Naive thymus-derived CD8-positive, alpha-beta T cell (primary cell): ENCODE results near the gene HOXC10. TPM values are rescaled to one million over a fixed set of nuclear protein-coding genes. Genes with fewer than 3 reads are reported as not detected.

Experiments
- ATAC-seq, 2 donors: fragments of 150-1000 bp; cut with Tn5 transposase in 1 of 2; sonication (Bioruptor Pico), chemical (Tn5 transposase) in 1 of 2; 1 replicate in 1 of 2; 2 replicates in 1 of 2; pipeline ENCODE4 v1.10.0; 2021; ENCODE audit warnings: mild to moderate bottlenecking in 2 of 2, moderate library complexity in 2 of 2
- POLR2A ChIA-PET: fragments of 350-600 bp; sonication (Branson Sonifier 250); formaldehyde crosslinking; loops from one replicate; lab custom pipeline; 2021; ENCODE audit warnings: antibody characterized with exemption; lab: Charles Lee
- DNase-seq, 10 donors: peaks; one replicate each; pipeline versions ENCODE4 v3.0.0 to v3.0.0-alpha.2; 2020 to 2022
- H3K27ac Mint-ChIP-seq, 10 donors: one replicate each; pipeline ENCODE4 v1.8.0; 2020 to 2022; ENCODE audit warnings: mild to moderate bottlenecking in 10 of 10, mixed read lengths in 10 of 10, moderate library complexity in 4 of 10, inconsistent platforms in 1 of 10
- H3K27me3 Mint-ChIP-seq, 5 donors: one replicate each; pipeline ENCODE4 v1.8.0; 2021 to 2022; ENCODE audit warnings: mixed read lengths in 5 of 5
- H3K36me3 Mint-ChIP-seq, 3 donors: one replicate each; pipeline ENCODE4 v1.8.0; 2020 to 2022; ENCODE audit warnings: mixed read lengths in 3 of 3, mild to moderate bottlenecking in 2 of 3, inconsistent platforms in 1 of 3
- H3K4me1 Mint-ChIP-seq, 4 donors: one replicate each; pipeline ENCODE4 v1.8.0; 2021 to 2022; ENCODE audit warnings: mixed read lengths in 4 of 4
- H3K4me3 Mint-ChIP-seq, 10 donors: one replicate each; pipeline ENCODE4 v1.8.0; 2020 to 2022; ENCODE audit warnings: mild to moderate bottlenecking in 10 of 10, mixed read lengths in 10 of 10, moderate library complexity in 6 of 10, inconsistent platforms in 1 of 10
- H3K9me3 Mint-ChIP-seq, 9 donors: one replicate each; pipeline ENCODE4 v1.8.0; 2020 to 2022; ENCODE audit warnings: mixed read lengths in 9 of 9, mild to moderate bottlenecking in 3 of 9, inconsistent platforms in 1 of 9, moderate library complexity in 1 of 9
- polyA plus RNA-seq, 3 donors: library from polyadenylated mRNA; unstranded; fragments of 300-500 nt; fragmentation: Illumina TruSeq; gene quantifications; one replicate each; pipeline ENCODE4 v1.2.3, GENCODE V29; 2021
- total RNA-seq, 8 experiments: library from RNA in 2 of 8; stranded (reverse) in 2 of 8; gene quantifications; one replicate each; pipeline ENCODE4 v1.2.3 and lab custom pipeline; 2021 to 2026

HOXC10 gene
- not detected for total RNA-seq
- polyA plus RNA-seq, result not detected
- 0 to 0.09 (median 0) reads per million in 6 experiments for total RNA-seq (lab: John Stamatoyannopoulos, UW)

DNA sequence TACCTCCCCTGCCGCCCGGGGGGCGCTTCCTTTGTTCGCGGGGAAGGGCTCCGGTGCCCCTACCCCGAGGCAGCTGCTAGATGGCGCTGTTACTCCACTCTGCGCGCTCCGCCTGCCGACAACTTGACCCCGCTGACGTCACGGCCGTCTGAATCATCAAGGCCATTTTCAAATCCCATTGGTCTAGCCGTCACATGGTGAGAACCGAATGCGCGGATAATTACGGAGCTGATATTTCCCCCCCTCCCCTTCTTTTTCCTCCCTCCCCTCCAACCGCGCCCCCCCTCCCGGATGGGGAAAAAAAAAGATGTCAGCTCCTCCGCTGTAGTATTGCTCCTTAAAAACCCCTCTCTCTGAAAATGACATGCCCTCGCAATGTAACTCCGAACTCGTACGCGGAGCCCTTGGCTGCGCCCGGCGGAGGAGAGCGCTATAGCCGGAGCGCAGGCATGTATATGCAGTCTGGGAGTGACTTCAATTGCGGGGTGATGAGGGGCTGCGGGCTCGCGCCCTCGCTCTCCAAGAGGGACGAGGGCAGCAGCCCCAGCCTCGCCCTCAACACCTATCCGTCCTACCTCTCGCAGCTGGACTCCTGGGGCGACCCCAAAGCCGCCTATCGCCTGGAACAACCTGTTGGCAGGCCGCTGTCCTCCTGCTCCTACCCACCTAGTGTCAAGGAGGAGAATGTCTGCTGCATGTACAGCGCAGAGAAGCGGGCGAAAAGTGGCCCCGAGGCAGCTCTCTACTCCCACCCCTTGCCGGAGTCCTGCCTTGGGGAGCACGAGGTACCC lies at the start of gene HOXC10:
TSS of gene HOXC10 (plus strand) at position 246 of the 791 bp plus-strand sequence. CDS start at position 360, 114 bp downstream.
- POLR2A ChIA-PET, result interaction anchor here (0.5 to 0.6 kb wide), 2 partner anchors 50 to 485 kb away, joined by 3 to 8 read pairs; no protein-coding TSS in a partner anchor
- Mint-ChIP-seq H3K36me3 (peaks cover 0 to 4% (median 2%) of the 10 kb centered on the region in 3 donors), H3K9me3 (peaks cover 0 to 19% (median 0%) of the 10 kb centered on the region in 9 donors), H3K27ac (peak within 1 kb of the TSS in 4 of 10 donors; percentile 25 to 91 (median 75)), H3K4me1 (peaks cover 24 to 49% (median 33%) of the 10 kb centered on the region in 4 donors), H3K27me3 (peaks cover 66 to 99% (median 82%) of the 10 kb centered on the region in 5 donors), H3K4me3 (peak within 1 kb of the TSS; percentile 28 to 86 (median 70))
- ATAC-seq (peak; percentile 32 to 56), DNase-seq (peak; percentile 44 to 77 (median 54))

DNA sequence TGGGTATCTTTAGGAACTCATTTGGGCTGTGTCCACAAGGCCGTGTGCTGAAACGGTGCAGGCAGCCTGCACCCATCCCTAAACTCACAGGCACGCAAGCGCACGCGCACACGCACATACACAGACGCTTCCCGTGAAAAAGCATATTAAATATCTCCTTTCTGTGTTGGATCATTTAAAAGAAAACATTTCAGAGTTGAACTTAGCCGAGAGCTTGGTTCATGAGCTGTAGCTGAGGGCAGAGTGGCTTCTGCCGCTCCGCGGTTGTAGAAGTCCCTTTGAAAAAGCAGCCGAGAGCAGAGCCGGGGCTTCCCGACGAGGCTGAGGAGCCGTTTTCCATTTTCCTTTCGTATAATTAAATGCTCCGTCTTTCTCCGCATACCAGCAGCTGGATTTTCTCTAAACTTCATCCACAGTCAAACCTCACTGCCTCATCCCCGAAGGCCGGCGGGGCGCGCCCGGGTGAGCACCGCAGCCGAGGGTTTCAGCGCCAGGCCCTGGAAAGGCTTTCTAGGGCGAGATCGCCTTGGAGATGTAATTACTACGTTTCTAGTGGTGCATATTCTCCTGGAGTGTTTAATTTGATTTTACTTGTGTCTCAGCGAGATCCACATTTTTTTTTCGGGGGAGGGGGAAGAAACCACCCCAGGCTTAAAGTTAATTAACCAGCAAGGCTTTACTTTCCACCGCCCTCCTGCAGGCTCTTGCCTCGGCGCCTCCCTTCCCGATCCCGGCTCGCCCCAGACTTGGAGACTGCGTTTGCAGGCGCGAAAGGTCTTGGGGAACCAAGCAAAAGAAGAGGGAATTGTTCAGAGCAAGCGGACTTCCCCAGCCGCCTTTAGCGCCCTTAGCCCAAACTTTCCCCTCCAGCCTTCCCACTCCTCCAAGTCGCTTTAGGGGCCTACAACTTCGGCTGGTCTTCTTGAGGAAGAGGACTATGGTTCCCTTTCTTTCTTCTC lies 49.3 kb upstream of the HOXC10 start:
- DNase-seq (no peak), ATAC-seq (peak in 1 of 2 donors; percentile 51)
- POLR2A ChIA-PET, result interaction anchor here (0.6 kb wide), 1 partner anchor 50 kb away, joined by 8 read pairs; no protein-coding TSS in a partner anchor
- Mint-ChIP-seq H3K27me3 (peaks cover 54 to 92% (median 79%) of the 10 kb centered on the region in 5 donors), H3K4me1 (peaks cover 7 to 30% (median 24%) of the 10 kb centered on the region in 4 donors), H3K9me3 (peaks cover 0 to 3% (median 0%) of the 10 kb centered on the region in 9 donors), H3K36me3 (peaks cover 0 to 7% (median 3%) of the 10 kb centered on the region in 3 donors), H3K4me3 (peak overlapping the region in 7 of 10 donors; percentile 39 to 79 (median 66)), H3K27ac (peak overlapping the region in 1 of 10 donors; percentile 40)

DNA sequence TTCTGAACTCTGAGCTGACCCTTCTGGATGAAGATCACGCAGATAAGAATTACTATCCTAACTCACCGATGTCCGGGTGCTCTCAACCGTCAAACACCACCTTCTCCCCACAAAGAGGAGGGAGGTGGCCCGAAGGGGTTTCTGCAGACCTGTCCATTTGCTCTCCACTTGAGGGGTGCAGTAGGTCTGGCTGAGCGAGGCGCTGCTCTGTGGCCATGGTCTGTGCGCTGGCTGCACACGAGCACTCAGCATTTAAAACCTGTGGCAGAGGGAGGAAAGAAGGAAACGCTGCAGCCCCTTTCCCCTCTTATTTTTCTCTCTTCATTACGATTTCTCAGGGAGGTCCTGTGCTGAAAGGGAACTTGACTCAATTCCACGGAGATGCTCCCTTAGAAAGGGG lies 47.8 kb upstream of the HOXC10 start:
- peaks cover 0 to 6% (median 0%) of the 10 kb centered on the region in 9 donors for H3K9me3 Mint-ChIP-seq
- H3K4me3 Mint-ChIP-seq, result peak overlapping the region in 4 of 10 donors; percentile 1 to 61 (median 18)
- peaks cover 0 to 7% (median 3%) of the 10 kb centered on the region in 3 donors for H3K36me3 Mint-ChIP-seq

DNA sequence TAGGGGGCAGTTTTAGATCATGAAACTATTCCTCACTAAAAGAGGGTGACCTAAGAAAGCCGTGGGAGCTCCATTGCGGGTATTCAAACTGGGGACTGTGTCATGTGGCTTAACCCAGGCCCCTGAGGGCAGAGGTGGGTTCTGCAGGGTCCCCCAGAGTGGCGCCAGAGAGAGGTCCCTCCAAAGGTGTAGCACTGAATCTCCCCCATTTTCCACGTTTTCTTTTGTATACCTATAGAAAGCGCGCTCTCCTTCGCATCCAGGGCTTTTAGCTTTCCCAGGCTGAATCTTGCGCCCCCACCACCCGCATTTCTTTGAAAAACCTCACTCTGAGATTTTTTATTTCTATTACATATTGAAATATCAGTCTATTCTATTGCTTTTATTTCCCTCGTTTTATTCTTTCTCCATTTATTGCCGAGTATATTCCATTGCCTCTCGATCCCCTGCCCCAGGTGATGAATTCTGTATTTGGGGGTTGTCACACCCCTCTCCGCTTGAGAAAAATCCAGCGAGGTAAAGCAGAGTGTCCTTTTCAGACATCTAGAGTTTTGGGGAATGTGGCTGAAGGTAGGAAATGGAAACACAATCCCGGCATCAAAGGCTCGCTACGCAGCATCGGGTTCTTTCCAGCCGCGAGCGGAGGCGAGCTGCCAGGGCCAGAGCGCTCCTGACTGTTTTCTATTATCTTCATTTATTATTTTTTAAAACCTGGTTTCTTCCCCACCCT lies 47.2 kb upstream of the HOXC10 start:
- Mint-ChIP-seq H3K27ac (peak overlapping the region in 1 of 10 donors; percentile 53), H3K4me3 (peak overlapping the region in 8 of 10 donors; percentile 2 to 65 (median 52)), H3K9me3 (peaks cover 0 to 6% (median 0%) of the 10 kb centered on the region in 9 donors), H3K27me3 (peaks cover 51 to 92% (median 79%) of the 10 kb centered on the region in 5 donors), H3K4me1 (peaks cover 7 to 30% (median 24%) of the 10 kb centered on the region in 4 donors), H3K36me3 (peaks cover 0 to 7% (median 3%) of the 10 kb centered on the region in 3 donors)
- DNase-seq (no peak), ATAC-seq (no peak)
- POLR2A ChIA-PET, result interaction anchor here (0.6 kb wide), 1 partner anchor 25 kb away, joined by 3 read pairs; no protein-coding TSS in a partner anchor

More for the DNA sequence above, 47.8 kb upstream of the HOXC10 start:
- no peak for ATAC-seq
- DNase-seq, result no peak
- H3K4me1 Mint-ChIP-seq, result peaks cover 7 to 30% (median 24%) of the 10 kb centered on the region in 4 donors
- H3K27ac Mint-ChIP-seq, result no peak overlapping the region
- POLR2A ChIA-PET, result interaction anchor here (0.6 kb wide), 1 partner anchor 24 kb away, joined by 3 read pairs; no protein-coding TSS in a partner anchor
- peaks cover 56 to 92% (median 80%) of the 10 kb centered on the region in 5 donors for H3K27me3 Mint-ChIP-seq

DNA sequence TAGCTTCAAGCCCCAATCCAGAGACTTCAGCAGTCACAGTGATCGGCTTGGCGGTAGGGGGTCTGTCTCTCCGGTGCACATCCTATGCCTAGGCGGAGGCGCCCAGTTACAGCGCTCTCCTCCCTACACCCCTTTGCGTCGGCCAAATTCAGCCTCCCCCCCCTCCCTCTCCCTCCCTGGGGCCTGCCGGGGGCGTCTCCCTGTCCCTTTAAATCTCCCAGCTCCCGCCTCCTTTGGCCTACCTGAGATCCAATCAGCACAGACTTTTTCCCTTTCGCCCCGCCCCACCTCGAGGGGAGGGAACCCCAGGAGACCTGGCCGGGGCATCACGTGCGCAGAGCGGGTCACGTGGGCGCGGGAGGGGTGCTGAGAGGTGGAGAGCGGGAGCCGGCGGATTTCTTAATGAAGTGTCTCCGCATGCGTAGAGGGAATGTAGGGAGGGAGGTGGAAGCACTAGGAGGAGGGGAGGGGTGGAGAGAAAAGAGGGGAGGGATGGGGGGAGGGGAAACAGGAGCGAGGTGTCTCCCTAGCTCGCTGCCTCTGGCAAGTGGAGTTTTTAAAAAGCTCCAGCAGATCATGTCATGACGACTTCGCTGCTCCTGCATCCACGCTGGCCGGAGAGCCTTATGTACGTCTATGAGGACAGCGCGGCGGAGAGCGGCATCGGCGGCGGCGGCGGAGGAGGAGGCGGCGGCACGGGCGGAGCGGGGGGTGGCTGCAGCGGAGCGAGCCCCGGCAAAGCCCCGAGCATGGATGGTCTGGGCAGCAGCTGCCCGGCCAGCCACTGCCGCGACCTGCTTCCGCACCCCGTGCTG lies 46.4 kb upstream of the HOXC10 start, which contains the start of gene HOXC13:
TSS of gene HOXC13 (plus strand) at position 506 of the 815 bp plus-strand sequence. CDS start at position 582, 76 bp downstream.
- peaks cover 0 to 6% (median 0%) of the 10 kb centered on the region in 9 donors for H3K9me3 Mint-ChIP-seq
- H3K27me3 Mint-ChIP-seq, result peaks cover 50 to 92% (median 78%) of the 10 kb centered on the region in 5 donors
- peaks cover 7 to 30% (median 24%) of the 10 kb centered on the region in 4 donors for H3K4me1 Mint-ChIP-seq
- DNase-seq (peak in 4 of 10 donors; percentile 15 to 37 (median 19)), ATAC-seq (peak in 1 of 2 donors; percentile 23)
- POLR2A ChIA-PET, result no interaction called here
- H3K4me3 Mint-ChIP-seq, result peak within 1 kb of the TSS in 8 of 10 donors; percentile 34 to 65 (median 54)
- peaks cover 0 to 7% (median 3%) of the 10 kb centered on the region in 3 donors for H3K36me3 Mint-ChIP-seq
- peak within 1 kb of the TSS in 1 of 10 donors; percentile 53 for H3K27ac Mint-ChIP-seq

DNA sequence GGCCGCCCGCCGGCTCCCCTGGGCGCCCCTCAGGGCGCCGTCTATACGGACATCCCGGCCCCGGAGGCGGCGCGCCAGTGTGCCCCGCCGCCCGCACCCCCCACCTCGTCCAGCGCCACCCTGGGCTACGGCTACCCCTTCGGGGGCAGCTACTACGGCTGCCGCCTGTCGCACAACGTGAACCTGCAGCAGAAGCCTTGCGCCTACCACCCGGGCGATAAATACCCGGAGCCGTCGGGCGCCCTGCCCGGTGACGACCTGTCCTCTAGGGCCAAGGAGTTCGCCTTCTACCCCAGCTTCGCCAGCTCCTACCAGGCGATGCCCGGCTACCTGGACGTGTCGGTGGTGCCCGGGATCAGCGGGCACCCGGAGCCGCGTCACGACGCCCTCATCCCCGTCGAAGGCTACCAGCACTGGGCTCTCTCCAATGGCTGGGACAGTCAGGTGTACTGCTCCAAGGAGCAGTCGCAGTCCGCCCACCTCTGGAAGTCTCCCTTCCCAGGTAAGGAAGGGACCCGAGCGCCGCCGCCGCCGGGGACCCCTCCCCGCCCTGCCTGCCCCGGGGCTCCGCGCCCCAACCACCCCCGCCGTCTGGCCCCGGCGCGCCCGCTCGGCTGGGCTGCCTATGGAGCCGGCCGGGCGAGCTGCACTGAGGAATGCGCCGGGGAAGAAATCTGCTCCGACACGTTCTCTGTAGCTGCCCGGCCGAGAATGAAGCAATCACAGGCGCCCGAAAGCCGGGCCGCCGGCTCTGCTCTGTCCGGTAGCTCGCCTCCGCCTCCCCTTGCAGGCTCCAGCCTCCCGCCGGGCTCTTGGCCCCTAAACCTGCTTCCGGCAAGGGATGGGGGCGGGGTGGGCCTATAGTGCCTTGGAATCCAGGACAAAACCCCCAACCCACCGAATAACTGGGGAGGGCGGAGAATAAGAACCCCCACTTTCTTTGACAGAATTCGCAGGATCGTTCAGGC lies 45.5 kb upstream of the HOXC10 start:
- peaks cover 0 to 6% (median 0%) of the 10 kb centered on the region in 9 donors for H3K9me3 Mint-ChIP-seq
- peak overlapping the region in 5 of 10 donors; percentile 19 to 52 (median 30) for H3K4me3 Mint-ChIP-seq
- ATAC-seq, result peak in 1 of 2 donors; percentile 19
- peaks cover 50 to 92% (median 78%) of the 10 kb centered on the region in 5 donors for H3K27me3 Mint-ChIP-seq
- peaks cover 7 to 31% (median 24%) of the 10 kb centered on the region in 4 donors for H3K4me1 Mint-ChIP-seq
- POLR2A ChIA-PET, result no interaction called here
- peak overlapping the region in 1 of 10 donors; percentile 29 for H3K27ac Mint-ChIP-seq
- DNase-seq, result no peak
- H3K36me3 Mint-ChIP-seq, result peaks cover 0 to 7% (median 3%) of the 10 kb centered on the region in 3 donors

DNA sequence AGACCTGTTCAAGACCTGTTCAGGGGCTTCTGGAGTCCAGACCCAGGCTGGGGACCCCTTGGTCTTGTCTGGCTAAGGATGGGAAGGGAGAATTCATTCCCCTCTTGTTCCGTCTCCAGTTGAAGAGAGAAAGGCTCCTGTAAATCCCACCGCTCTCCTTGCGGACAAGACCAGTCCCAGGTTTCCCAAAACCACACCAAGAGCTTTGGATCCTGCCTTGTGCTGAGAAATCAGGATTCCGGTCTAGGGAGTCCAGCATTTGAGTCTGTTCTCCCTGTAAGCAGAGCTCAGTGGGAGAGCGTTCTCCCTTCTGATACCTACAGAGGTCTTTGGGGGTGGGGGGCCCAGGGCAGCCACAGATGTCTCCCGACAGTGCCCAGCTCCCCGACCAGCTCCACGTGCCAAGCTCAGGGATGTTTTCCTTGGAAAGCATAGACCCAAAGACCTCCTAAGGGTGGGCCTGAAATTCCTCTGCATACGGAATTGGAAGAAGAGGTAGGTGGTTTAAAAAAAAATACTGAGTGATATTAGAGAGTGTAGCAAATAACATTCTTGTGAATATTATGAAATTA lies 44.4 kb upstream of the HOXC10 start:
- POLR2A ChIA-PET, result no interaction called here
- no peak for DNase-seq
- H3K27ac Mint-ChIP-seq, result no peak overlapping the region
- H3K27me3 Mint-ChIP-seq, result peaks cover 49 to 92% (median 78%) of the 10 kb centered on the region in 5 donors
- peak overlapping the region in 2 of 10 donors; percentile 19 to 47 for H3K4me3 Mint-ChIP-seq
- H3K9me3 Mint-ChIP-seq, result peaks cover 0 to 6% (median 0%) of the 10 kb centered on the region in 9 donors
- ATAC-seq, result no peak
- peaks cover 9 to 34% (median 23%) of the 10 kb centered on the region in 4 donors for H3K4me1 Mint-ChIP-seq
- peaks cover 0 to 7% (median 3%) of the 10 kb centered on the region in 3 donors for H3K36me3 Mint-ChIP-seq

DNA sequence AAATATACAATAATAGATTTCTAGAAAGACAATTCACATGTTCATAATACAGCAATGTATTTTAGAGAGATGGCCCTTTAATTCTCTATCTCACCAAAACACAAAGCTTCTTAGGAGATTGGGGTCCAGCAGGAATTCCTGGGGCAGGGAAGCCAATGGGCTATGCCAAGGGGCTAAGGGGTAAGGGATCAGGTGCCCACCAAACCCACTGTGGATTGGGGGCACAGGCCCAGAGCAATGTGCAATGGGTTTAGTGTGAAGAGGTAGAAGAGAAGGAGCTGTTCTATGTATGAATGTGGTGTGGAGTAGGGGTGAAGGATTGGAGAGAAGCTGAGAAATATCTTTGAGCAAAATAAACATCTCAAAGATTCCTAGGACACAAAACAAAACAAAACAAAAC lies 43.8 kb upstream of the HOXC10 start:
- H3K27me3 Mint-ChIP-seq, result peaks cover 53 to 92% (median 78%) of the 10 kb centered on the region in 5 donors
- no peak for ATAC-seq
- POLR2A ChIA-PET, result interaction anchor here (0.5 kb wide), 1 partner anchor 38 kb away, joined by 3 read pairs; no protein-coding TSS in a partner anchor
- H3K9me3 Mint-ChIP-seq, result peaks cover 0 to 6% (median 0%) of the 10 kb centered on the region in 9 donors
- H3K4me1 Mint-ChIP-seq, result peaks cover 6 to 27% (median 17%) of the 10 kb centered on the region in 4 donors
- H3K36me3 Mint-ChIP-seq, result peaks cover 0 to 7% (median 3%) of the 10 kb centered on the region in 3 donors
- H3K27ac Mint-ChIP-seq, result no peak overlapping the region
- H3K4me3 Mint-ChIP-seq, result no peak overlapping the region
- no peak for DNase-seq

DNA sequence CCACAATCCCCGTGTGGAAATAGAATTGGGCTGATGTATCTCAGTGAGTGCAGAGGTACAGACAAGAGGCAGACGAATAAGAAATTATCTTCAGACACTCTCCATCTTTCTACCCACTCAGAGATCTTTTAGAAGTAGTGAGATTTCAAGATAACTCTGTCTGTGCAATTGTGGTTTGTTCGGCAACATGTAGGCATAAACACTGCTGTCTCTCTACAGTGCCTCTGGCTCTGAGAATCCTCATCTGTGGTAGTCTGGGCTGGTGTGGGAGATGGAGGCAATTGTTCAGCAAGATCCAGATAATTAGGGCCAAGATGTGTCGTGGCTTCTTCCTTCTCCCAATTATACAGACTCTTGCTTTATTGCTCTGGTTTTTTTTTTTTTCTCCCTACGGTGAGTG lies 43.2 kb upstream of the HOXC10 start:
- peak; percentile 41 to 43 for ATAC-seq
- peaks cover 53 to 92% (median 80%) of the 10 kb centered on the region in 5 donors for H3K27me3 Mint-ChIP-seq
- H3K4me3 Mint-ChIP-seq, result no peak overlapping the region
- POLR2A ChIA-PET, result interaction anchor here (0.5 kb wide), 1 partner anchor 37 kb away, joined by 3 read pairs; no protein-coding TSS in a partner anchor
- peaks cover 0 to 7% (median 3%) of the 10 kb centered on the region in 3 donors for H3K36me3 Mint-ChIP-seq
- H3K9me3 Mint-ChIP-seq, result peaks cover 0 to 6% (median 0%) of the 10 kb centered on the region in 9 donors
- H3K4me1 Mint-ChIP-seq, result peaks cover 6 to 27% (median 16%) of the 10 kb centered on the region in 4 donors
- no peak for DNase-seq
- H3K27ac Mint-ChIP-seq, result no peak overlapping the region
